ENCODE data around the gene PITPNB.

GRCh38 chr22:27808451-27809225, 110.4 kb downstream of the PITPNB start:
- TF ChIP-seq POLR2A (IDR thresholded peaks at IDR 0.05) (no peak), POLR2AphosphoS5 (IDR thresholded peaks at IDR 0.05) (no peak)
- TF ChIP-seq, protein P1, sequence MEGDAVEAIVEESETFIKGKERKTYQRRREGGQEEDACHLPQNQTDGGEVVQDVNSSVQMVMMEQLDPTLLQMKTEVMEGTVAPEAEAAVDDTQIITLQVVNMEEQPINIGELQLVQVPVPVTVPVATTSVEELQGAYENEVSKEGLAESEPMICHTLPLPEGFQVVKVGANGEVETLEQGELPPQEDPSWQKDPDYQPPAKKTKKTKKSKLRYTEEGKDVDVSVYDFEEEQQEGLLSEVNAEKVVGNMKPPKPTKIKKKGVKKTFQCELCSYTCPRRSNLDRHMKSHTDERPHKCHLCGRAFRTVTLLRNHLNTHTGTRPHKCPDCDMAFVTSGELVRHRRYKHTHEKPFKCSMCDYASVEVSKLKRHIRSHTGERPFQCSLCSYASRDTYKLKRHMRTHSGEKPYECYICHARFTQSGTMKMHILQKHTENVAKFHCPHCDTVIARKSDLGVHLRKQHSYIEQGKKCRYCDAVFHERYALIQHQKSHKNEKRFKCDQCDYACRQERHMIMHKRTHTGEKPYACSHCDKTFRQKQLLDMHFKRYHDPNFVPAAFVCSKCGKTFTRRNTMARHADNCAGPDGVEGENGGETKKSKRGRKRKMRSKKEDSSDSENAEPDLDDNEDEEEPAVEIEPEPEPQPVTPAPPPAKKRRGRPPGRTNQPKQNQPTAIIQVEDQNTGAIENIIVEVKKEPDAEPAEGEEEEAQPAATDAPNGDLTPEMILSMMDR (IDR thresholded peaks at IDR 0.05), result no peak

Data from breast epithelium (tissue), 3 donors.